ENCODE measurements around the gene PGAM2.

GRCh38 chr7:44073664-44074348, 8.4 kb upstream of the PGAM2 start:
- TF ChIP-seq CTCF (IDR thresholded peaks at IDR 0.05): no peak
- no peak for TF ChIP-seq EHMT2 (IDR thresholded peaks at IDR 0.05; ENCODE audit: low read depth)
- TF ChIP-seq EP300 (IDR thresholded peaks at IDR 0.05): no peak
- no peak for TF ChIP-seq RAD21 (conservative IDR thresholded peaks at IDR 0.05 in 1 of 2, IDR thresholded peaks at IDR 0.05 in 1 of 2)
- no peak for TF ChIP-seq RFX5 (IDR thresholded peaks at IDR 0.05)
- TF ChIP-seq POLR2A (IDR thresholded peaks at IDR 0.05; ENCODE audit: low read length): no peak
- TF ChIP-seq ZFP36 (IDR thresholded peaks at IDR 0.05; ENCODE audit: borderline replicate concordance, partially characterized antibody): no peak
- TF ChIP-seq MAZ (IDR thresholded peaks at IDR 0.05; ENCODE audit: borderline replicate concordance, low read depth, low read length): no peak
- no peak for TF ChIP-seq E2F6 (IDR thresholded peaks at IDR 0.05; ENCODE audit: borderline replicate concordance, low read depth)
- TF ChIP-seq CBX8 (IDR thresholded peaks at IDR 0.05): no peak
- TF ChIP-seq FOSL2 (IDR thresholded peaks at IDR 0.05): no peak
- TF ChIP-seq FOSL2 (CRISPR knock-in tag; IDR thresholded peaks at IDR 0.05): no peak
